Endodermal cell (in vitro differentiated cells): ENCODE measurements around the gene PGLYRP1. TPM values are rescaled to one million over a fixed set of nuclear protein-coding genes. Genes with fewer than 3 reads are reported as not detected.

Experiments used
- DNase-seq: peaks from one replicate; pipeline ENCODE4 v3.0.0-alpha.2; 2017
- H3K27ac ChIP-seq: 2 replicates; pipeline ENCODE4 v1.5.1; 2013; ENCODE audit warnings: mild to moderate bottlenecking, low read depth, low read length, moderate library complexity
- H3K27me3 ChIP-seq: 2 replicates; pipeline ENCODE4 v1.6.1; 2013; ENCODE audit warnings: mild to moderate bottlenecking, low read length, moderate library complexity; ENCODE audit not compliant: insufficient read depth, control insufficient read depth, poor library complexity, severe bottlenecking
- H3K36me3 ChIP-seq: 2 replicates; pipeline ENCODE4 v1.7.0; 2013; ENCODE audit warnings: mild to moderate bottlenecking, low read length, moderate library complexity; ENCODE audit not compliant: control insufficient read depth, insufficient read depth
- H3K4me1 ChIP-seq: one replicate; pipeline ENCODE4 v1.7.0; 2013; ENCODE audit warnings: low read length; ENCODE audit not compliant: control insufficient read depth, insufficient read depth
- H3K4me3 ChIP-seq: 2 replicates; pipeline ENCODE4 v1.5.1; 2013; ENCODE audit warnings: mild to moderate bottlenecking, low read length, moderate library complexity
- H3K9ac ChIP-seq: 2 replicates; pipeline ENCODE4 v1.6.1; 2013; ENCODE audit warnings: mild to moderate bottlenecking, low read length, moderate library complexity; ENCODE audit not compliant: poor library complexity, severe bottlenecking; ENCODE audit errors: extremely low read depth
- H3K9me3 ChIP-seq: 2 replicates; pipeline ENCODE4 v1.6.1; 2013; ENCODE audit warnings: mild to moderate bottlenecking, low read length, moderate library complexity; ENCODE audit not compliant: control insufficient read depth
- H3K27ac Mint-ChIP-seq: 2 replicates; pipeline ENCODE4 v1.8.0; 2020; ENCODE audit warnings: mixed read lengths
- H3K27me3 Mint-ChIP-seq: 2 replicates; pipeline ENCODE4 v1.8.0; 2021; ENCODE audit warnings: mild to moderate bottlenecking, mixed read lengths; ENCODE audit not compliant: insufficient read depth
- H3K36me3 Mint-ChIP-seq: 2 replicates; pipeline ENCODE4 v1.8.0; 2020; ENCODE audit warnings: low read depth, mixed read lengths
- H3K4me1 Mint-ChIP-seq: 2 replicates; pipeline ENCODE4 v1.8.0; 2020; ENCODE audit warnings: mixed read lengths
- H3K4me3 Mint-ChIP-seq: 2 replicates; pipeline ENCODE4 v1.8.0; 2020; ENCODE audit warnings: mild to moderate bottlenecking, moderate library complexity, mixed read lengths
- H3K9me3 Mint-ChIP-seq: 2 replicates; pipeline ENCODE4 v1.8.0; 2020; ENCODE audit warnings: mild to moderate bottlenecking, mixed read lengths
- WGBS, 2 experiments: methylation state at CpG; one replicate each; pipeline versions ENCODE4 v1.1.5 to v1.1.7; 2013; ENCODE audit warnings: missing lambda C conversion rate in 2 of 2, mixed read lengths in 1 of 2; ENCODE audit not compliant: insufficient coverage in 1 of 2, insufficient read length in 1 of 2; 5-methylcytosine and 5-hydroxymethylcytosine counted together
- total RNA-seq, 2 donors: library from RNA; stranded (reverse); fragmentation: NEBNext Ultra II Directional in 1 of 2; extraction: Animal tissue kit (Norgen Biotek cat#: 25700) in 1 of 2; gene quantifications; 2 replicates in 1 of 2; 3 replicates in 1 of 2; pipeline ENCODE4 v1.2.1, GENCODE V29; 2021
- TF ChIP-seq, protein P1 (sequence below): fragments of 200-600 bp; sonication (generic); conservative IDR thresholded peaks from 2 replicates; pipeline ENCODE4 v1.5.0; 2021; ENCODE audit warnings: antibody characterized with exemption, mild to moderate bottlenecking

Gene PGLYRP1
- total RNA-seq, 2 donors from 2014 or later, result not detected

GRCh38 chr19:46058778-46059177 lies 35.9 kb upstream of the PGLYRP1 start:
- Mint-ChIP-seq H3K27me3 (peaks cover 60% of the 10 kb centered on the region), H3K9me3 (peaks cover 44% of the 10 kb centered on the region), H3K36me3 (no peaks in the 10 kb centered on the region), H3K27ac (no peak overlapping the region), H3K4me3 (no peak overlapping the region), H3K4me1 (no peaks in the 10 kb centered on the region)
- Histone ChIP-seq H3K36me3 (no peaks in the 10 kb centered on the region), H3K27me3 (peaks cover 46% of the 10 kb centered on the region), H3K9me3 (peaks cover 46% of the 10 kb centered on the region), H3K27ac (no peak overlapping the region), H3K4me1 (no peaks in the 10 kb centered on the region), H3K9ac (no peak overlapping the region), H3K4me3 (no peak overlapping the region)
- DNase-seq, result no peak
- WGBS, 2 experiments, result 88 to 100% methylated on average over 2 to 3 of the region's 3 CpGs
- TF ChIP-seq, protein P1, sequence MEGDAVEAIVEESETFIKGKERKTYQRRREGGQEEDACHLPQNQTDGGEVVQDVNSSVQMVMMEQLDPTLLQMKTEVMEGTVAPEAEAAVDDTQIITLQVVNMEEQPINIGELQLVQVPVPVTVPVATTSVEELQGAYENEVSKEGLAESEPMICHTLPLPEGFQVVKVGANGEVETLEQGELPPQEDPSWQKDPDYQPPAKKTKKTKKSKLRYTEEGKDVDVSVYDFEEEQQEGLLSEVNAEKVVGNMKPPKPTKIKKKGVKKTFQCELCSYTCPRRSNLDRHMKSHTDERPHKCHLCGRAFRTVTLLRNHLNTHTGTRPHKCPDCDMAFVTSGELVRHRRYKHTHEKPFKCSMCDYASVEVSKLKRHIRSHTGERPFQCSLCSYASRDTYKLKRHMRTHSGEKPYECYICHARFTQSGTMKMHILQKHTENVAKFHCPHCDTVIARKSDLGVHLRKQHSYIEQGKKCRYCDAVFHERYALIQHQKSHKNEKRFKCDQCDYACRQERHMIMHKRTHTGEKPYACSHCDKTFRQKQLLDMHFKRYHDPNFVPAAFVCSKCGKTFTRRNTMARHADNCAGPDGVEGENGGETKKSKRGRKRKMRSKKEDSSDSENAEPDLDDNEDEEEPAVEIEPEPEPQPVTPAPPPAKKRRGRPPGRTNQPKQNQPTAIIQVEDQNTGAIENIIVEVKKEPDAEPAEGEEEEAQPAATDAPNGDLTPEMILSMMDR, result no peak

- no peak overlapping the region for H3K4me3 ChIP-seq
- Mint-ChIP-seq H3K36me3 (no peaks in the 10 kb centered on the region), H3K27me3 (peaks cover 55% of the 10 kb centered on the region), H3K4me1 (no peaks in the 10 kb centered on the region), H3K9me3 (peaks cover 28% of the 10 kb centered on the region), H3K4me3 (no peak overlapping the region), H3K27ac (no peak overlapping the region)
- 68 to 75% methylated on average over 3 to 4 of the region's 4 CpGs for WGBS, 2 experiments
- TF ChIP-seq, protein P1, result no peak
- H3K36me3 ChIP-seq, result no peaks in the 10 kb centered on the region
- H3K9me3 ChIP-seq, result peaks cover 37% of the 10 kb centered on the region
- DNase-seq, result no peak
- H3K27me3 ChIP-seq, result peaks cover 50% of the 10 kb centered on the region
- H3K27ac ChIP-seq, result no peak overlapping the region
- no peaks in the 10 kb centered on the region for H3K4me1 ChIP-seq
- no peak overlapping the region for H3K9ac ChIP-seq
Measured at GRCh38 chr19:46056536-46056935, 33.7 kb upstream of the PGLYRP1 start.

- Histone ChIP-seq H3K9me3 (peaks cover 7% of the 10 kb centered on the region), H3K4me3 (no peak overlapping the region), H3K36me3 (no peaks in the 10 kb centered on the region), H3K27me3 (peaks cover 40% of the 10 kb centered on the region), H3K9ac (no peak overlapping the region), H3K4me1 (no peaks in the 10 kb centered on the region), H3K27ac (no peak overlapping the region)
- peaks cover 13% of the 10 kb centered on the region for H3K9me3 Mint-ChIP-seq
- no peak overlapping the region for H3K27ac Mint-ChIP-seq
- DNase-seq, result no peak
- H3K4me3 Mint-ChIP-seq, result no peak overlapping the region
- no peaks in the 10 kb centered on the region for H3K36me3 Mint-ChIP-seq
- WGBS, 2 experiments, result 73 to 80% methylated on average over 4 of the region's 4 CpGs
- TF ChIP-seq, protein P1, result no peak
- peaks cover 68% of the 10 kb centered on the region for H3K27me3 Mint-ChIP-seq
- H3K4me1 Mint-ChIP-seq, result no peaks in the 10 kb centered on the region
Measured at GRCh38 chr19:46052896-46053295, 30.0 kb upstream of the PGLYRP1 start.
